ENCODE results near the gene KIF16B. TPM values are rescaled to one million over a fixed set of nuclear protein-coding genes. Genes with fewer than 3 reads are reported as not detected.

Gene KIF16B
- total RNA-seq, 1 donor from 2014 or later = 27.0 TPM

GRCh38 chr20:16400234-16400633, 173.0 kb downstream of the KIF16B start:
- Mint-ChIP-seq H3K27me3 (ENCODE audit: unreplicated experiment) (peaks cover 5% of the 10 kb centered on the region), H3K4me3 (ENCODE audit: unreplicated experiment) (no peak overlapping the region), H3K27ac (ENCODE audit: unreplicated experiment) (no peak overlapping the region), H3K36me3 (ENCODE audit: unreplicated experiment) (no peaks in the 10 kb centered on the region), H3K4me1 (ENCODE audit: low read depth, unreplicated experiment) (no peaks in the 10 kb centered on the region), H3K9me3 (ENCODE audit: unreplicated experiment) (no peaks in the 10 kb centered on the region)
- DNase-seq = no peak
- TF ChIP-seq CTCF (IDR thresholded peaks at IDR 0.05; ENCODE audit: partially characterized antibody, unreplicated experiment) = no peak

GRCh38 chr20:16399801-16400200, 173.4 kb downstream of the KIF16B start:
- no peaks in the 10 kb centered on the region for H3K9me3 Mint-ChIP-seq (ENCODE audit: unreplicated experiment)
- H3K4me3 Mint-ChIP-seq (ENCODE audit: unreplicated experiment) = no peak overlapping the region
- no peak for TF ChIP-seq CTCF (IDR thresholded peaks at IDR 0.05; ENCODE audit: partially characterized antibody, unreplicated experiment)
- H3K4me1 Mint-ChIP-seq (ENCODE audit: low read depth, unreplicated experiment) = no peaks in the 10 kb centered on the region
- H3K27ac Mint-ChIP-seq (ENCODE audit: unreplicated experiment) = no peak overlapping the region
- no peak for DNase-seq
- H3K36me3 Mint-ChIP-seq (ENCODE audit: unreplicated experiment) = no peaks in the 10 kb centered on the region
- H3K27me3 Mint-ChIP-seq (ENCODE audit: unreplicated experiment) = peaks cover 5% of the 10 kb centered on the region

- no peak for TF ChIP-seq CTCF (IDR thresholded peaks at IDR 0.05; ENCODE audit: partially characterized antibody, unreplicated experiment)
- no peak for DNase-seq
- Mint-ChIP-seq H3K9me3 (ENCODE audit: unreplicated experiment) (no peaks in the 10 kb centered on the region), H3K27ac (ENCODE audit: unreplicated experiment) (no peak overlapping the region), H3K4me3 (ENCODE audit: unreplicated experiment) (no peak overlapping the region), H3K4me1 (ENCODE audit: low read depth, unreplicated experiment) (no peaks in the 10 kb centered on the region), H3K36me3 (ENCODE audit: unreplicated experiment) (no peaks in the 10 kb centered on the region), H3K27me3 (ENCODE audit: unreplicated experiment) (peaks cover 5% of the 10 kb centered on the region)
Observed at GRCh38 chr20:16397086-16397485, 176.2 kb downstream of the KIF16B start.

GRCh38 chr20:16395366-16395765, 177.9 kb downstream of the KIF16B start:
- TF ChIP-seq CTCF (IDR thresholded peaks at IDR 0.05; ENCODE audit: partially characterized antibody, unreplicated experiment) = no peak
- H3K27me3 Mint-ChIP-seq (ENCODE audit: unreplicated experiment) = peaks cover 5% of the 10 kb centered on the region
- H3K9me3 Mint-ChIP-seq (ENCODE audit: unreplicated experiment) = no peaks in the 10 kb centered on the region
- no peaks in the 10 kb centered on the region for H3K4me1 Mint-ChIP-seq (ENCODE audit: low read depth, unreplicated experiment)
- H3K36me3 Mint-ChIP-seq (ENCODE audit: unreplicated experiment) = no peaks in the 10 kb centered on the region
- no peak for DNase-seq
- H3K27ac Mint-ChIP-seq (ENCODE audit: unreplicated experiment) = no peak overlapping the region
- H3K4me3 Mint-ChIP-seq (ENCODE audit: unreplicated experiment) = no peak overlapping the region

GRCh38 chr20:16394784-16395183, 178.5 kb downstream of the KIF16B start:
- no peak overlapping the region for H3K4me3 Mint-ChIP-seq (ENCODE audit: unreplicated experiment)
- TF ChIP-seq CTCF (IDR thresholded peaks at IDR 0.05; ENCODE audit: partially characterized antibody, unreplicated experiment) = no peak
- peaks cover 5% of the 10 kb centered on the region for H3K27me3 Mint-ChIP-seq (ENCODE audit: unreplicated experiment)
- no peak for DNase-seq
- H3K27ac Mint-ChIP-seq (ENCODE audit: unreplicated experiment) = no peak overlapping the region
- H3K4me1 Mint-ChIP-seq (ENCODE audit: low read depth, unreplicated experiment) = no peaks in the 10 kb centered on the region
- H3K9me3 Mint-ChIP-seq (ENCODE audit: unreplicated experiment) = no peaks in the 10 kb centered on the region
- H3K36me3 Mint-ChIP-seq (ENCODE audit: unreplicated experiment) = no peaks in the 10 kb centered on the region
